ENCODE results near the gene C1QTNF8.

C1QTNF8 gene

DNA sequence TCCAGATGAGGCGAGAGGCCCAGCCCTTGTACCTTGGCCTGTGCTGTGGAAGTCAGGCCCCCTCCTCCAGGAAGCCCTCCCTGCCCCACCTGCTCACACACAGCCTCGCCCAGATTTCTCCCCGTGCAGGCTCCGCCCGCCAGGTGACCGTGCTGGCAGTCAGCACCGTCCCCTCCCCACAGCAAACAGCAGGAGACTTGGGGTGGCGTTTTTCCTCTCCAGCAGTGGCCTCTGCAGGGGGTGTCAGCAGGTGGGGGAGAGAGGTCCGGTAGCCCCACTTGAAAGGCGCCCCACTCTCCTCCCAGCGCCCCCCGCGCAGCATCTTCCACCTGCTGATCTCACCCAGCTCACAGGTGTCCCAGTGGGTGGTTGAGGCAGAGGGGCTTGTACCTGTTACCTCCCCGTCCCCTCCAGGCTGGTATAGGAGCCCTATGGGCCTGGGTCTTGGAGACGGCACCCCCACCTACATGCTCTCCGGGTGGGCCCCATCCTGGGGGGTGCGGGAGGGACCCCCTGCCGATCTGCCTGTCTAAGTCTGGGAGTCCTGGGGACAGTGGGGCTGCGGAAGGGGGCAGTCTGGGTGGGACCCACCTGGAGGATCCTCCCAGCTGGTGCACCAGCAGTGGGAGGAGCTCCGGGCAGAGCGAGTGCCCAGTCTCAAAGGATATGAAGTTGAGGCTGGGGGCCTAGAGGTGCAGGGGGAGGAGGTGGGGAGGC is 4.2 kb upstream of the C1QTNF8 start:
- H3K4me3 ChIP-seq (ENCODE audit: insufficient read length, low read depth), result no peak overlapping the region
- no peak overlapping the region for H3K9ac ChIP-seq (ENCODE audit: insufficient read length, low read depth)
- TF ChIP-seq SUZ12 (IDR thresholded peaks at IDR 0.05; ENCODE audit: extremely low read depth, insufficient read depth, insufficient read length) (no peak), ZNF274 (IDR thresholded peaks at IDR 0.05; ENCODE audit: low read depth, low read length) (no peak), YY1 (IDR thresholded peaks at IDR 0.05; ENCODE audit: insufficient read depth, insufficient read length) (no peak)

DNA sequence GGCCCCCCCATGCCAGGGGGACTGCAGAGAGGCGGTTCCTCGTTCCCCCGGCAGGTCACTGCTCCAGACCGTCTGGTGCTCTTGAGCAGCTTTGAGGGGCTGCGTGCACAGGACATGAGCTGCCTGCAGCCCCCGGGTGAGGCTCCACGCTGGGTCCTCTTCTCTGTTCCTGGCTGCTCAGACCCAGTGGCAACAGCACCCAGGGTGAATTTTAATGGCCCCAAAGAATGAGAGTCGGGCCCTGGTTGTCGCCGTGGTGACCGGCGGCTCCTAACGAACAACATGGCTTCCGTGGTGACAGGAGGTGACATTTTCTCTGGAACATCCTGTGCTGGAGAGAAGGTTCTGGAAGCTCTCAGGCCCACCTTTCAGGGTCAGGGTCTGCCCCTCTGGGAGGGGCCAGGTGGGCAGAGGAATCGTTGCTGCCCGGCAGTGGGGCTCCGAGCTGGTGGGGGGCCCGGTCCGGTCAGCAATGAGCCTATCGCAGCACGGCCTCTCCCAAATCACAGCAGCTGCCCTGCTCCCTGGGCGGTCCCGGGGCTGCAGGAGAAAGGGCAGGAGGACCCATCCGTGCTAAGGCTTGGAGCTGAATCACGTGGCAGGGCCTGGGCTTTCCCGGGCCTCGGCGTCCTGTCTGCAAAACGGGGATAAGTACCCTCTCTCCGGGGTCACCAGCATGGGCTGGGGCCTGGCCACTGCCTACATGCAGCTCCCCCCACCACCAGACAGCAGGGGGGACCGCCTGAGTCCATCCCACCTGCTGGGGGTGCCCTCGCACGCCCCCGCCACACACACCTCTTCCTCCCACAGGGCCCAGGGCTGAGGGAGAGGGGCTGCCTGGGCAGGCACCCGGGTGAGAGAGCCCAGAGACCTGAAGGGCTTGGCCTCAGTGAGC is 3.4 kb upstream of the C1QTNF8 start:
- no peaks in the 10 kb centered on the region for H3K27me3 ChIP-seq (ENCODE audit: insufficient read depth, insufficient read length)

More for the DNA sequence above, 4.2 kb upstream of the C1QTNF8 start:
- peaks cover 20% of the 10 kb centered on the region for H3K4me1 ChIP-seq (ENCODE audit: insufficient read depth, insufficient read length)
- H3K36me3 ChIP-seq (ENCODE audit: insufficient read depth, insufficient read length, low read length), result no peaks in the 10 kb centered on the region
- no peaks in the 10 kb centered on the region for H3K9me3 ChIP-seq (ENCODE audit: insufficient read depth, low read length)
- H3K27me3 ChIP-seq (ENCODE audit: insufficient read depth, insufficient read length), result peaks cover 4% of the 10 kb centered on the region
- no peak for DNase-seq (ENCODE audit: low read depth, low spot score)

DNA sequence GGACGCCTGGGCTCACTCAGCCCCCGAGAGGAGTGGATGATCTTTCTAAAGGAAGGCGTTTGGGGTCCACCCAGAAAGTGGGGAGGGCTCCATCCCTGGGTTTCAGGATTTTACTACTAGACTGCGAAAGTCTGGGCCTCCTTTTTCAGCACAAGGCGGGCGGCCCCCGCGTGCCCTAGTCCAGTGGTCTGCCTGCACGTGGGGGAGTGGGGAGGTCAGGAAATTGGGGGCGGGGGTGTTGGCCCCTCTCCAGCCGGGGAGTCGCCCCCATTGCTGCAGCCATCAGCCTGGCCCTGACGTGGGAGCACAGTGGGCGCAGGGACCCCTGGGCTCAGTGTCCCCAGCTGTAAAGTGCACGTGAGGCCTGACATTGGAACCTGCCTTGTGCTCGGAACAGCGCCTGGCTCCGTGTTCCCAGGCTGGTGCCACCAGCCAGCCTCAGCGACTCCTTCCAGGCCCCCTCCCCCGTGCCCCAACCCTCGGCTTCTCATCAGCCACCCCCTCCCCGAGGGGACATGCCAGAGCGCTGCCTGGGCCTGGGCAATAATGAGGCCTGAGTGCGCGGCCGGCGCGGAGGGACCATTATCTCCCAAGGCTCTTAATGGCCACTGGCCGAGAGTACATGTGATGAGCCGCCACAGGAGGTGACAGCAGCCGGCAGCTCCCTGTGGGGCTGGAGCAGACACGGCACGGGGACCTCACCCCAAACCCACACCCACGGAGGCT is 2.4 kb upstream of the C1QTNF8 start:
- H3K9me3 ChIP-seq (ENCODE audit: insufficient read depth, low read length), result no peaks in the 10 kb centered on the region
- no peak overlapping the region for H3K9ac ChIP-seq (ENCODE audit: insufficient read length, low read depth)
- peaks cover 16% of the 10 kb centered on the region for H3K4me1 ChIP-seq (ENCODE audit: insufficient read depth, insufficient read length)
- H3K36me3 ChIP-seq (ENCODE audit: insufficient read depth, insufficient read length, low read length), result no peaks in the 10 kb centered on the region
- H3K4me3 ChIP-seq (ENCODE audit: insufficient read length, low read depth), result no peak overlapping the region
- H3K27me3 ChIP-seq (ENCODE audit: insufficient read depth, insufficient read length), result no peaks in the 10 kb centered on the region
- TF ChIP-seq SUZ12 (IDR thresholded peaks at IDR 0.05; ENCODE audit: extremely low read depth, insufficient read depth, insufficient read length) (no peak), ZNF274 (IDR thresholded peaks at IDR 0.05; ENCODE audit: low read depth, low read length) (no peak), YY1 (IDR thresholded peaks at IDR 0.05; ENCODE audit: insufficient read depth, insufficient read length) (no peak)
- no peak for DNase-seq (ENCODE audit: low read depth, low spot score)

More for the DNA sequence above, 3.4 kb upstream of the C1QTNF8 start:
- TF ChIP-seq ZNF274 (IDR thresholded peaks at IDR 0.05; ENCODE audit: low read depth, low read length) (no peak), SUZ12 (IDR thresholded peaks at IDR 0.05; ENCODE audit: extremely low read depth, insufficient read depth, insufficient read length) (no peak), YY1 (IDR thresholded peaks at IDR 0.05; ENCODE audit: insufficient read depth, insufficient read length) (no peak)
- Histone ChIP-seq H3K36me3 (ENCODE audit: insufficient read depth, insufficient read length, low read length) (no peaks in the 10 kb centered on the region), H3K4me3 (ENCODE audit: insufficient read length, low read depth) (no peak overlapping the region), H3K9ac (ENCODE audit: insufficient read length, low read depth) (peak overlapping the region; percentile 26), H3K9me3 (ENCODE audit: insufficient read depth, low read length) (no peaks in the 10 kb centered on the region), H3K4me1 (ENCODE audit: insufficient read depth, insufficient read length) (peaks cover 20% of the 10 kb centered on the region)
- no peak for DNase-seq (ENCODE audit: low read depth, low spot score)

DNA sequence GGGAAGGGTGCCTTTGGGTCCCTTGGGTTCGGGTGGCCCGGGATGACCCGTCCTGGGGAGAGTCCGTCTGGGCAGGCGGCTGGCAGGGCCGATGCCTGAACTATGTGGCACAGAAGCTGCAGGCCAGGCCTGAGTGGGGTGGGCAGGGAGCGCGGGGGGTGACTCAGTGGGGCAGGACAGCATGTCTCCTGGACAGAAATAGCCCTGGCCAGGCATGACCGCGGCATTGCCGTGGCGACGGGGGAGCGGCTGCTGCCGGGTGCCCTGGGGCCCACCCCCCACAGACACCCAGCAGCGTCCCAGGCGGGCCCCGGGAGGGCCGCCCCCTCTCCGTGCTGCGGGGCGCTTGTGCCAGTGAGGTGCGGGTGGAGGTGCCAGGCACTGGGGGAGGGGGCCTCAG is 1.8 kb upstream of the C1QTNF8 start:
- Histone ChIP-seq H3K9me3 (ENCODE audit: insufficient read depth, low read length) (no peaks in the 10 kb centered on the region), H3K9ac (ENCODE audit: insufficient read length, low read depth) (no peak overlapping the region), H3K27me3 (ENCODE audit: insufficient read depth, insufficient read length) (no peaks in the 10 kb centered on the region), H3K4me3 (ENCODE audit: insufficient read length, low read depth) (no peak overlapping the region), H3K4me1 (ENCODE audit: insufficient read depth, insufficient read length) (peaks cover 14% of the 10 kb centered on the region), H3K36me3 (ENCODE audit: insufficient read depth, insufficient read length, low read length) (no peaks in the 10 kb centered on the region)
- TF ChIP-seq YY1 (IDR thresholded peaks at IDR 0.05; ENCODE audit: insufficient read depth, insufficient read length), result no peak
- no peak for TF ChIP-seq SUZ12 (IDR thresholded peaks at IDR 0.05; ENCODE audit: extremely low read depth, insufficient read depth, insufficient read length)
- no peak for TF ChIP-seq ZNF274 (IDR thresholded peaks at IDR 0.05; ENCODE audit: low read depth, low read length)
- DNase-seq (ENCODE audit: low read depth, low spot score), result no peak

DNA sequence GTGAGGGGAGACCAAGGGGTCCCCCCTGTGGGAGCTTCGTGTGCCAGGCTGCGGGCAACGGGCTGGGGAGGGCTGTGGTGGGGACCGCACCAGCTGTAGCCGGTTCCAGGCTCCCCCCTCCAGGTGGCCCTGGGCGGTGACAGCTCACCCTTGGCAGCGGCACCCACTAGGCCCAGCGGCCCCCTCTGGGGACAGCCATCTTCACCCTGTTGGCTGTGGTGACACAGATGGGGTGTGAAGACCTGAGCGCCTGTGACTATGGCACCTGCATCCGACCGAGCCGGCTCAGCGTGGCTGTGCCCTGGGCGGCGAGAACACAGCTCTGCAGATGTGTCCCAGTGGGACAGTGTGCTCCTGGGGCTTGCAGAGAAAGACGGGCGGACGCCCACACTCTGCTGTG is 1.1 kb upstream of the C1QTNF8 start:
- no peaks in the 10 kb centered on the region for H3K36me3 ChIP-seq (ENCODE audit: insufficient read depth, insufficient read length, low read length)
- H3K27me3 ChIP-seq (ENCODE audit: insufficient read depth, insufficient read length), result no peaks in the 10 kb centered on the region
- H3K4me3 ChIP-seq (ENCODE audit: insufficient read length, low read depth), result no peak overlapping the region
- H3K9me3 ChIP-seq (ENCODE audit: insufficient read depth, low read length), result no peaks in the 10 kb centered on the region
- TF ChIP-seq ZNF274 (IDR thresholded peaks at IDR 0.05; ENCODE audit: low read depth, low read length), result no peak
- no peak for TF ChIP-seq SUZ12 (IDR thresholded peaks at IDR 0.05; ENCODE audit: extremely low read depth, insufficient read depth, insufficient read length)
- TF ChIP-seq YY1 (IDR thresholded peaks at IDR 0.05; ENCODE audit: insufficient read depth, insufficient read length), result no peak
- peaks cover 14% of the 10 kb centered on the region for H3K4me1 ChIP-seq (ENCODE audit: insufficient read depth, insufficient read length)
- DNase-seq (ENCODE audit: low read depth, low spot score), result no peak
- peak overlapping the region; percentile 10 for H3K9ac ChIP-seq (ENCODE audit: insufficient read length, low read depth)

DNA sequence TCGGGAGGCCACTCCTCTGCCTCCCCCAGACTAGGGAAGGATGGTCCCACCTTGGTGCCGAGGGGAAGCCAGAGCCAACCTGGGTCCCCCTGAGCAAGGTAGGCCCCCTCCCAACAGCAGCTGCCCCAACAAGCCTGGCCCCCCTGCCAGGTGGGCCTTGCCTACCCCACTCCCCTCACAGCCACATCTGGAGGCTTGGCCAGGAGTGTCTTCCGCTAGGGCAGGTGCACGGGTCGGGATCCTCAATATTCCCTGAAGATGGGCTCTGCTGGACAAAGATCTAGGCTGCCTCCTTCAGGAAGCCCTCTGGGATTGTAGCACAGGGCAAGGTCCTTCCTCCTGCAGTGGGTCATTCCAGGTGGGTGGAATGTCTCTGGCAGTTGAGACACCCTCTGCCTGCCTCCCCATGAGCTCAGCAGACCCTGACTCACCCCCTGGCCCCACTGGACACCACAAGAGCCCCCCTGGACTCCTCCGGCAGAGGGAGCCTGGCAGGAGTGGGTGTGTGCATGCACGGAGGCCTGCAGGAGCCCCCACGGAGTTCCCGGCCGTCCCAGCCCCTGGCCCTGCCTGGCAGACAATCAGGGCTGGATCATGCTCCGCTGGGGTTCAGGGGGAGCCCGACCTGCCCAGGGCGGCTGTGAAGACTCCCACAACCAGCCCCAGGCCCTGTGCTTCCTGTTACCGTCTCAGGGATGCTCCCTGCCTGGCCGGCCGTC is 435 bp downstream of the C1QTNF8 start:
- DNase-seq (ENCODE audit: low read depth, low spot score), result no peak
- no peak overlapping the region for H3K4me3 ChIP-seq (ENCODE audit: insufficient read length, low read depth)
- no peak for TF ChIP-seq SUZ12 (IDR thresholded peaks at IDR 0.05; ENCODE audit: extremely low read depth, insufficient read depth, insufficient read length)
- TF ChIP-seq ZNF274 (IDR thresholded peaks at IDR 0.05; ENCODE audit: low read depth, low read length), result no peak
- no peak for TF ChIP-seq YY1 (IDR thresholded peaks at IDR 0.05; ENCODE audit: insufficient read depth, insufficient read length)
- peaks cover 19% of the 10 kb centered on the region for H3K4me1 ChIP-seq (ENCODE audit: insufficient read depth, insufficient read length)
- no peak overlapping the region for H3K9ac ChIP-seq (ENCODE audit: insufficient read length, low read depth)
- no peaks in the 10 kb centered on the region for H3K27me3 ChIP-seq (ENCODE audit: insufficient read depth, insufficient read length)
- no peaks in the 10 kb centered on the region for H3K9me3 ChIP-seq (ENCODE audit: insufficient read depth, low read length)
- no peaks in the 10 kb centered on the region for H3K36me3 ChIP-seq (ENCODE audit: insufficient read depth, insufficient read length, low read length)

Measured in NT2/D1 (cell line).